H1 (cell line): ENCODE data around the gene WWP2. TPM values are rescaled to one million over a fixed set of nuclear protein-coding genes. Genes with fewer than 3 reads are reported as not detected.
A peak's percentile ranks its signal among the peaks of the same experiment; 100 is the strongest.

ENCODE experiments used
- CTCF ChIA-PET: fragments of 300-600 bp; sonication (Branson Sonifier 250); formaldehyde crosslinking; loops from one replicate; lab custom pipeline; 2021; ENCODE audit not compliant: partially characterized antibody; lab: Charles Lee
- POLR2A ChIA-PET: fragments of 300-600 bp; sonication (Branson Sonifier 250); formaldehyde crosslinking; loops from one replicate; lab custom pipeline; 2021; ENCODE audit warnings: inconsistent platforms; ENCODE audit not compliant: partially characterized antibody; lab: Charles Lee
- DNase-seq, 2 experiments: peaks; one replicate each; pipeline versions ENCODE4 v3.0.0 to v3.0.0-alpha.2; 2010 to 2022; ENCODE audit warnings: low spot score in 2 of 2, low read depth in 1 of 2, mixed read lengths in 1 of 2
- FAIRE-seq: peaks from 2 replicates; lab custom pipeline; 2011; peaks lifted over from hg19 to GRCh38; lab: Jason Lieb, UNC
- H2AFZ ChIP-seq: 2 replicates; pipeline ENCODE4 v1.8.1; 2012; ENCODE audit warnings: low read length, inconsistent platforms
- H2AK5ac ChIP-seq: 2 replicates; pipeline ENCODE4 v1.6.1; 2013; ENCODE audit warnings: low read depth, low read length
- H2BK120ac ChIP-seq: replicated peaks from 2 replicates; pipeline ENCODE3; 2013; ENCODE audit warnings: low read depth, low read length, inconsistent platforms
- H2BK12ac ChIP-seq: 2 replicates; pipeline ENCODE4 v1.6.1; 2013; ENCODE audit warnings: low read depth, low read length
- H2BK15ac ChIP-seq: 2 replicates; pipeline ENCODE4 v1.6.1; 2013; ENCODE audit warnings: low read length
- H2BK20ac ChIP-seq: 2 replicates; pipeline ENCODE4 v1.6.1; 2013; ENCODE audit warnings: low read length
- H2BK5ac ChIP-seq: 2 replicates; pipeline ENCODE4 v1.6.1; 2013; ENCODE audit warnings: low read depth, low read length
- H3K14ac ChIP-seq: 2 replicates; pipeline ENCODE4 v1.6.1; 2013; ENCODE audit warnings: inconsistent platforms; ENCODE audit not compliant: insufficient read length
- H3K18ac ChIP-seq: 2 replicates; pipeline ENCODE4 v1.6.1; 2013; ENCODE audit warnings: low read length; ENCODE audit errors: extremely low read depth
- H3K23ac ChIP-seq: 2 replicates; pipeline ENCODE4 v1.6.1; 2013; ENCODE audit warnings: inconsistent platforms; ENCODE audit not compliant: insufficient read length
- H3K23me2 ChIP-seq: 2 replicates; pipeline ENCODE4 v1.6.1; 2013; ENCODE audit warnings: low read depth, low read length
- H3K27ac ChIP-seq: 2 replicates; pipeline ENCODE4 v1.6.1; 2011; ENCODE audit warnings: low read depth, low read length, inconsistent platforms
- H3K27me3 ChIP-seq, 4 experiments: replicated peaks in 1 of 4; 1 replicate in 1 of 4; 2 replicates in 3 of 4; pipeline versions ENCODE4 v1.6.1 to v1.8.1; 2011 to 2013; ENCODE audit warnings: low read length in 3 of 4, mild to moderate bottlenecking in 3 of 4, inconsistent platforms in 2 of 4, mixed read lengths in 2 of 4, moderate library complexity in 1 of 4; ENCODE audit not compliant: control insufficient read depth in 3 of 4, insufficient read depth in 3 of 4; ENCODE audit errors: extremely low read depth in 1 of 4
- H3K36me3 ChIP-seq, 4 experiments: 2 replicates each; pipeline versions ENCODE4 v1.6.1 to v1.8.1; 2011 to 2013; ENCODE audit warnings: mild to moderate bottlenecking in 4 of 4, low read length in 3 of 4, moderate library complexity in 2 of 4, control low read depth in 1 of 4, inconsistent platforms in 1 of 4; ENCODE audit not compliant: insufficient read depth in 4 of 4, control insufficient read depth in 2 of 4
- H3K4ac ChIP-seq: replicated peaks from 2 replicates; pipeline ENCODE3; 2013; ENCODE audit warnings: low read length, low read depth, mixed read lengths, inconsistent platforms; ENCODE audit not compliant: insufficient read length
- H3K4me1 ChIP-seq, 4 experiments: replicated peaks in 1 of 4; 1 replicate in 1 of 4; 2 replicates in 3 of 4; pipeline versions ENCODE4 v1.6.1 to v1.8.1; 2011 to 2013; ENCODE audit warnings: low read length in 3 of 4, inconsistent platforms in 2 of 4, mixed read lengths in 1 of 4; ENCODE audit not compliant: insufficient read depth in 4 of 4, control insufficient read depth in 3 of 4
- H3K4me2 ChIP-seq, 2 experiments: 2 replicates each; pipeline versions ENCODE4 v1.6.1 to v1.8.1; 2011 to 2013; ENCODE audit warnings: low read depth in 2 of 2, low read length in 2 of 2, control low read depth in 1 of 2, inconsistent platforms in 1 of 2, mild to moderate bottlenecking in 1 of 2; ENCODE audit not compliant: insufficient read depth in 1 of 2
- H3K4me3 ChIP-seq, 4 experiments: fragments of 200-600, 300-600 bp in 1 of 4; sonication (generic), shearing (Covaris generic), sonication (Bioruptor Twin) in 1 of 4; 2 replicates each; pipeline versions ENCODE4 v1.5.1 to v1.8.1; 2011 to 2016; ENCODE audit warnings: low read length in 4 of 4, low read depth in 3 of 4, control low read depth in 2 of 4, inconsistent platforms in 2 of 4, mild to moderate bottlenecking in 2 of 4, mixed read lengths in 1 of 4, moderate library complexity in 1 of 4; ENCODE audit not compliant: insufficient read depth in 2 of 4; ENCODE audit errors: extremely low read depth in 1 of 4
- H3K56ac ChIP-seq: replicated peaks from 2 replicates; pipeline ENCODE3; 2013; ENCODE audit warnings: low read depth, mild to moderate bottlenecking, mixed read lengths, low read length, inconsistent platforms; ENCODE audit not compliant: insufficient read length
- H3K79me1 ChIP-seq: 2 replicates; pipeline ENCODE4 v1.6.1; 2013; ENCODE audit warnings: low read depth, low read length, control low read depth
- H3K79me2 ChIP-seq, 2 experiments: 2 replicates each; pipeline versions ENCODE4 v1.6.1 to v1.8.1; 2012 to 2013; ENCODE audit warnings: low read length in 2 of 2, mild to moderate bottlenecking in 2 of 2, inconsistent platforms in 1 of 2; ENCODE audit not compliant: insufficient read depth in 2 of 2, control insufficient read depth in 1 of 2
- H3K9ac ChIP-seq, 4 experiments: replicated peaks in 1 of 4; 1 replicate in 1 of 4; 2 replicates in 3 of 4; pipeline versions ENCODE4 v1.6.1 to v1.8.1; 2011 to 2013; ENCODE audit warnings: low read depth in 3 of 4, low read length in 3 of 4, control low read depth in 2 of 4, mild to moderate bottlenecking in 2 of 4, moderate library complexity in 2 of 4, inconsistent platforms in 1 of 4; ENCODE audit errors: extremely low read depth in 1 of 4
- H3K9me3 ChIP-seq, 2 experiments: 2 replicates each; pipeline versions ENCODE4 v1.6.1 to v1.8.1; 2012 to 2013; ENCODE audit warnings: mild to moderate bottlenecking in 2 of 2, moderate library complexity in 2 of 2, control low read depth in 1 of 2, inconsistent platforms in 1 of 2, low read depth in 1 of 2, low read length in 1 of 2, mixed read lengths in 1 of 2; ENCODE audit not compliant: insufficient read depth in 2 of 2
- H4K20me1 ChIP-seq, 2 experiments: replicated peaks in 1 of 2; 2 replicates each; pipeline versions ENCODE3 to v1.8.1; 2011 to 2013; ENCODE audit warnings: inconsistent platforms in 2 of 2, low read length in 2 of 2, mild to moderate bottlenecking in 1 of 2; ENCODE audit not compliant: insufficient read depth in 2 of 2, control insufficient read depth in 1 of 2
- H4K5ac ChIP-seq: 2 replicates; pipeline ENCODE4 v1.6.1; 2013; ENCODE audit warnings: low read length, low read depth, mixed read lengths, inconsistent platforms; ENCODE audit not compliant: insufficient read length
- H4K8ac ChIP-seq: 2 replicates; pipeline ENCODE4 v1.8.0; 2013; ENCODE audit warnings: mild to moderate bottlenecking, moderate library complexity, low read length, inconsistent platforms; ENCODE audit not compliant: insufficient read depth; ENCODE audit errors: extremely low read depth
- H4K91ac ChIP-seq: replicated peaks from 2 replicates; pipeline ENCODE3; 2013; ENCODE audit warnings: low read length, mixed read lengths, inconsistent platforms; ENCODE audit not compliant: insufficient read length
- BRCA1 ChIP-seq: IDR thresholded peaks from 2 replicates; pipeline ENCODE4 v1.6.1; 2012; ENCODE audit warnings: low read depth, low read length, improper control_type of control experiment
- CBX8 ChIP-seq: fragments of 300-800, 300-1000 bp; sonication (generic); IDR thresholded peaks from 2 replicates; pipeline ENCODE4 v1.7.1; 2016; ENCODE audit warnings: low read depth, low read length, borderline replicate concordance
- CEBPB ChIP-seq: IDR thresholded peaks from 2 replicates; pipeline ENCODE4 v1.6.1; 2012; ENCODE audit warnings: low read depth, low read length
- CHD1 ChIP-seq: IDR thresholded peaks from 2 replicates; pipeline ENCODE4 v1.6.1; 2012; ENCODE audit warnings: low read depth, low read length, improper control_type of control experiment
- CHD2 ChIP-seq: IDR thresholded peaks from 2 replicates; pipeline ENCODE4 v1.6.1; 2012; ENCODE audit warnings: low read length, improper control_type of control experiment
- PHF8 ChIP-seq: fragments of 200-600 bp; sonication (generic); conservative IDR thresholded peaks from 2 replicates; pipeline ENCODE4 v1.7.1; 2012; ENCODE audit warnings: low read depth, mild to moderate bottlenecking, inconsistent platforms, low read length, moderate library complexity
- POU5F1 ChIP-seq: IDR thresholded peaks from 2 replicates; pipeline ENCODE4 v1.6.1; 2011; ENCODE audit warnings: low read depth, mild to moderate bottlenecking, low read length, moderate library complexity
- SIN3A ChIP-seq, 2 experiments: IDR thresholded peaks in 1 of 2; conservative IDR thresholded peaks in 1 of 2; 2 replicates each; pipeline ENCODE4 v1.6.1; 2011 to 2012; ENCODE audit warnings: low read length in 2 of 2, improper control_type of control experiment in 1 of 2, low read depth in 1 of 2, mild to moderate bottlenecking in 1 of 2
- USF2 ChIP-seq: IDR thresholded peaks from 2 replicates; pipeline ENCODE4 v1.6.1; 2011; ENCODE audit warnings: low read length, improper control_type of control experiment
- YY1 ChIP-seq: IDR thresholded peaks from 2 replicates; pipeline ENCODE4 v1.6.1; 2011; ENCODE audit warnings: low read depth, mild to moderate bottlenecking, low read length
- WGBS, 2 experiments: shearing (Covaris generic) in 1 of 2; methylation state at CpG; one replicate each; pipeline versions ENCODE4 v1.1.6 to v1.1.7; 2013 to 2015; ENCODE audit warnings: low lambda C conversion rate in 2 of 2, mixed read lengths in 2 of 2, inconsistent platforms in 1 of 2, low coverage in 1 of 2, missing lambda C conversion rate in 1 of 2; ENCODE audit not compliant: insufficient replicate concordance in 2 of 2, insufficient coverage in 1 of 2, insufficient read length in 1 of 2; ENCODE audit errors: extremely low coverage in 1 of 2, missing lambda C conversion rate in 1 of 2; 5-methylcytosine and 5-hydroxymethylcytosine counted together
- polyA plus RNA-seq, 7 experiments: library from polyadenylated mRNA; depleted of rRNA in 3 of 7; stranded (reverse) in 5 of 7; unstranded in 2 of 7; fragments of >200 nt in 5 of 7; fragments of 200-250 nt in 2 of 7; gene quantifications; 1 replicate in 5 of 7; 2 replicates in 1 of 7; 4 replicates in 1 of 7; pipeline versions ENCODE4 v1.2.1 to v1.2.3, GENCODE V29; 2011 to 2013; ENCODE audit warnings: missing spikeins in 2 of 7, mixed read lengths in 2 of 7
- total RNA-seq: library from RNA; stranded (reverse); fragmentation: NEBNext Ultra II Directional; extraction: Animal tissue kit (Norgen Biotek cat#: 25700); gene quantifications from 2 replicates; pipeline ENCODE4 v1.2.1, GENCODE V29; 2021
- TF ChIP-seq, protein P1 (sequence below): IDR thresholded peaks from 2 replicates; pipeline ENCODE4 v1.6.1; 2012; ENCODE audit warnings: inconsistent platforms

WWP2 gene
- total and polyA plus RNA-seq, 2 of the 8 experiments (the other 6 are each of a cell fraction or from before 2014, with no cell fraction given): 14.1 to 42.2 TPM

- Histone ChIP-seq H3K27ac (no peak overlapping the region), H2BK12ac (no peak overlapping the region), H3K9ac (no peak overlapping the region), H4K8ac (0 out of 2 replicates have a peak overlapping the region, but pooled peaks have one; percentile 15), H3K14ac (no peak overlapping the region), H2AFZ (no peak overlapping the region), H3K79me2 (no peaks in the 10 kb centered on the region), H3K18ac (no peak overlapping the region), H3K4me1 (peaks cover 0 to 2% (median under 1%) of the 10 kb centered on the region in 4 experiments; a peak in 2 of 7 replicates), H2BK15ac (no peak overlapping the region), H3K56ac (no peak overlapping the region), H3K79me1 (no peaks in the 10 kb centered on the region), H3K4me3 (no peak overlapping the region), H2BK5ac (no peak overlapping the region), H3K4me2 (no peak overlapping the region), H3K23ac (no peak overlapping the region), H4K20me1 (peaks cover 0 to 1% of the 10 kb centered on the region in 2 experiments), H3K23me2 (no peaks in the 10 kb centered on the region), H3K9me3 (no peaks in the 10 kb centered on the region), H3K36me3 (peaks cover 0 to 11% (median 9%) of the 10 kb centered on the region in 4 experiments; a peak in 5 of 8 replicates), H3K27me3 (no peaks in the 10 kb centered on the region), H2AK5ac (no peak overlapping the region), H2BK120ac (no peak overlapping the region), H4K91ac (no peak overlapping the region), H4K5ac (no peak overlapping the region), H3K4ac (no peak overlapping the region), H2BK20ac (no peak overlapping the region)
- CTCF ChIA-PET: interaction anchor here (1.0 to 9.6 kb wide), 3 partner anchors 9 to 134 kb away, joined by 3 to 123 read pairs (median 23); no protein-coding TSS in a partner anchor
- POLR2A ChIA-PET: no interaction called here
- FAIRE-seq: no peak
- no peak for DNase-seq
- WGBS, 2 experiments: 92% methylated on average over 27 of the region's 27 CpGs; no CpG with 5 or more reads in 1 of the 2 experiments
- TF ChIP-seq USF2: no peak
- no peak for TF ChIP-seq CHD2
- TF ChIP-seq CEBPB: no peak
- TF ChIP-seq, protein P1, sequence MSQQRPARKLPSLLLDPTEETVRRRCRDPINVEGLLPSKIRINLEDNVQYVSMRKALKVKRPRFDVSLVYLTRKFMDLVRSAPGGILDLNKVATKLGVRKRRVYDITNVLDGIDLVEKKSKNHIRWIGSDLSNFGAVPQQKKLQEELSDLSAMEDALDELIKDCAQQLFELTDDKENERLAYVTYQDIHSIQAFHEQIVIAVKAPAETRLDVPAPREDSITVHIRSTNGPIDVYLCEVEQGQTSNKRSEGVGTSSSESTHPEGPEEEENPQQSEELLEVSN: no peak
- TF ChIP-seq YY1: no peak
- no peak for TF ChIP-seq CHD1
- no peak for TF ChIP-seq SIN3A (conservative IDR thresholded peaks at IDR 0.05 in 1 of 2, IDR thresholded peaks at IDR 0.05 in 1 of 2; ENCODE audit: low read depth in 1 of 2, low read length in 2 of 2)
- no peak for TF ChIP-seq BRCA1
- TF ChIP-seq CBX8: no peak
- no peak for TF ChIP-seq POU5F1
- TF ChIP-seq PHF8: no peak
Observed at GRCh38 chr16:69932691-69933392, 170.7 kb downstream of the WWP2 start.
